NB4 (cell line): ENCODE data around the gene SCAF1.

Experiments
- CTCF ChIP-seq: IDR thresholded peaks from one replicate; pipeline ENCODE4 v1.5.1; 2012; ENCODE audit warnings: low read depth, low read length
- POLR2A ChIP-seq: IDR thresholded peaks from 2 replicates; pipeline ENCODE4 v1.6.1; 2011; ENCODE audit warnings: mild to moderate bottlenecking; ENCODE audit not compliant: insufficient read length; ENCODE audit errors: extremely low read depth

GRCh38 chr19:49624967-49625910 is 16.8 kb upstream of the SCAF1 start:
- TF ChIP-seq CTCF (no peak), POLR2A (no peak)
